H1 (cell line): ENCODE results near the gene SPAG5. TPM values are rescaled to one million over a fixed set of nuclear protein-coding genes. Genes with fewer than 3 reads are reported as not detected.

Experiments used
- CTCF ChIA-PET: fragments of 300-600 bp; sonication (Branson Sonifier 250); formaldehyde crosslinking; loops from one replicate; lab custom pipeline; 2021; ENCODE audit not compliant: partially characterized antibody; lab: Charles Lee
- POLR2A ChIA-PET: fragments of 300-600 bp; sonication (Branson Sonifier 250); formaldehyde crosslinking; loops from one replicate; lab custom pipeline; 2021; ENCODE audit warnings: inconsistent platforms; ENCODE audit not compliant: partially characterized antibody; lab: Charles Lee
- DNase-seq, 2 experiments: peaks; one replicate each; pipeline versions ENCODE4 v3.0.0 to v3.0.0-alpha.2; 2010 to 2022; ENCODE audit warnings: low spot score in 2 of 2, low read depth in 1 of 2, mixed read lengths in 1 of 2
- FAIRE-seq: peaks from 2 replicates; lab custom pipeline; 2011; peaks lifted over from hg19 to GRCh38; lab: Jason Lieb, UNC
- H2AFZ ChIP-seq: 2 replicates; pipeline ENCODE4 v1.8.1; 2012; ENCODE audit warnings: low read length, inconsistent platforms
- H2AK5ac ChIP-seq: 2 replicates; pipeline ENCODE4 v1.6.1; 2013; ENCODE audit warnings: low read depth, low read length
- H2BK120ac ChIP-seq: replicated peaks from 2 replicates; pipeline ENCODE3; 2013; ENCODE audit warnings: low read depth, low read length, inconsistent platforms
- H2BK12ac ChIP-seq: 2 replicates; pipeline ENCODE4 v1.6.1; 2013; ENCODE audit warnings: low read depth, low read length
- H2BK15ac ChIP-seq: 2 replicates; pipeline ENCODE4 v1.6.1; 2013; ENCODE audit warnings: low read length
- H2BK20ac ChIP-seq: 2 replicates; pipeline ENCODE4 v1.6.1; 2013; ENCODE audit warnings: low read length
- H2BK5ac ChIP-seq: 2 replicates; pipeline ENCODE4 v1.6.1; 2013; ENCODE audit warnings: low read depth, low read length
- H3K14ac ChIP-seq: 2 replicates; pipeline ENCODE4 v1.6.1; 2013; ENCODE audit warnings: inconsistent platforms; ENCODE audit not compliant: insufficient read length
- H3K18ac ChIP-seq: 2 replicates; pipeline ENCODE4 v1.6.1; 2013; ENCODE audit warnings: low read length; ENCODE audit errors: extremely low read depth
- H3K23ac ChIP-seq: 2 replicates; pipeline ENCODE4 v1.6.1; 2013; ENCODE audit warnings: inconsistent platforms; ENCODE audit not compliant: insufficient read length
- H3K23me2 ChIP-seq: 2 replicates; pipeline ENCODE4 v1.6.1; 2013; ENCODE audit warnings: low read depth, low read length
- H3K27ac ChIP-seq: 2 replicates; pipeline ENCODE4 v1.6.1; 2011; ENCODE audit warnings: low read depth, low read length, inconsistent platforms
- H3K27me3 ChIP-seq, 4 experiments: replicated peaks in 1 of 4; 1 replicate in 1 of 4; 2 replicates in 3 of 4; pipeline versions ENCODE4 v1.6.1 to v1.8.1; 2011 to 2013; ENCODE audit warnings: low read length in 3 of 4, mild to moderate bottlenecking in 3 of 4, inconsistent platforms in 2 of 4, mixed read lengths in 2 of 4, moderate library complexity in 1 of 4; ENCODE audit not compliant: control insufficient read depth in 3 of 4, insufficient read depth in 3 of 4; ENCODE audit errors: extremely low read depth in 1 of 4
- H3K36me3 ChIP-seq, 4 experiments: 2 replicates each; pipeline versions ENCODE4 v1.6.1 to v1.8.1; 2011 to 2013; ENCODE audit warnings: mild to moderate bottlenecking in 4 of 4, low read length in 3 of 4, moderate library complexity in 2 of 4, control low read depth in 1 of 4, inconsistent platforms in 1 of 4; ENCODE audit not compliant: insufficient read depth in 4 of 4, control insufficient read depth in 2 of 4
- H3K4ac ChIP-seq: replicated peaks from 2 replicates; pipeline ENCODE3; 2013; ENCODE audit warnings: low read length, low read depth, mixed read lengths, inconsistent platforms; ENCODE audit not compliant: insufficient read length
- H3K4me1 ChIP-seq, 4 experiments: replicated peaks in 1 of 4; 1 replicate in 1 of 4; 2 replicates in 3 of 4; pipeline versions ENCODE4 v1.6.1 to v1.8.1; 2011 to 2013; ENCODE audit warnings: low read length in 3 of 4, inconsistent platforms in 2 of 4, mixed read lengths in 1 of 4; ENCODE audit not compliant: insufficient read depth in 4 of 4, control insufficient read depth in 3 of 4
- H3K4me2 ChIP-seq, 2 experiments: 2 replicates each; pipeline versions ENCODE4 v1.6.1 to v1.8.1; 2011 to 2013; ENCODE audit warnings: low read depth in 2 of 2, low read length in 2 of 2, control low read depth in 1 of 2, inconsistent platforms in 1 of 2, mild to moderate bottlenecking in 1 of 2; ENCODE audit not compliant: insufficient read depth in 1 of 2
- H3K4me3 ChIP-seq, 4 experiments: fragments of 200-600, 300-600 bp in 1 of 4; sonication (generic), shearing (Covaris generic), sonication (Bioruptor Twin) in 1 of 4; 2 replicates each; pipeline versions ENCODE4 v1.5.1 to v1.8.1; 2011 to 2016; ENCODE audit warnings: low read length in 4 of 4, low read depth in 3 of 4, control low read depth in 2 of 4, inconsistent platforms in 2 of 4, mild to moderate bottlenecking in 2 of 4, mixed read lengths in 1 of 4, moderate library complexity in 1 of 4; ENCODE audit not compliant: insufficient read depth in 2 of 4; ENCODE audit errors: extremely low read depth in 1 of 4
- H3K56ac ChIP-seq: replicated peaks from 2 replicates; pipeline ENCODE3; 2013; ENCODE audit warnings: low read depth, mild to moderate bottlenecking, mixed read lengths, low read length, inconsistent platforms; ENCODE audit not compliant: insufficient read length
- H3K79me1 ChIP-seq: 2 replicates; pipeline ENCODE4 v1.6.1; 2013; ENCODE audit warnings: low read depth, low read length, control low read depth
- H3K79me2 ChIP-seq, 2 experiments: 2 replicates each; pipeline versions ENCODE4 v1.6.1 to v1.8.1; 2012 to 2013; ENCODE audit warnings: low read length in 2 of 2, mild to moderate bottlenecking in 2 of 2, inconsistent platforms in 1 of 2; ENCODE audit not compliant: insufficient read depth in 2 of 2, control insufficient read depth in 1 of 2
- H3K9ac ChIP-seq, 4 experiments: replicated peaks in 1 of 4; 1 replicate in 1 of 4; 2 replicates in 3 of 4; pipeline versions ENCODE4 v1.6.1 to v1.8.1; 2011 to 2013; ENCODE audit warnings: low read depth in 3 of 4, low read length in 3 of 4, control low read depth in 2 of 4, mild to moderate bottlenecking in 2 of 4, moderate library complexity in 2 of 4, inconsistent platforms in 1 of 4; ENCODE audit errors: extremely low read depth in 1 of 4
- H3K9me3 ChIP-seq, 2 experiments: 2 replicates each; pipeline versions ENCODE4 v1.6.1 to v1.8.1; 2012 to 2013; ENCODE audit warnings: mild to moderate bottlenecking in 2 of 2, moderate library complexity in 2 of 2, control low read depth in 1 of 2, inconsistent platforms in 1 of 2, low read depth in 1 of 2, low read length in 1 of 2, mixed read lengths in 1 of 2; ENCODE audit not compliant: insufficient read depth in 2 of 2
- H4K20me1 ChIP-seq, 2 experiments: replicated peaks in 1 of 2; 2 replicates each; pipeline versions ENCODE3 to v1.8.1; 2011 to 2013; ENCODE audit warnings: inconsistent platforms in 2 of 2, low read length in 2 of 2, mild to moderate bottlenecking in 1 of 2; ENCODE audit not compliant: insufficient read depth in 2 of 2, control insufficient read depth in 1 of 2
- H4K5ac ChIP-seq: 2 replicates; pipeline ENCODE4 v1.6.1; 2013; ENCODE audit warnings: low read length, low read depth, mixed read lengths, inconsistent platforms; ENCODE audit not compliant: insufficient read length
- H4K8ac ChIP-seq: 2 replicates; pipeline ENCODE4 v1.8.0; 2013; ENCODE audit warnings: mild to moderate bottlenecking, moderate library complexity, low read length, inconsistent platforms; ENCODE audit not compliant: insufficient read depth; ENCODE audit errors: extremely low read depth
- H4K91ac ChIP-seq: replicated peaks from 2 replicates; pipeline ENCODE3; 2013; ENCODE audit warnings: low read length, mixed read lengths, inconsistent platforms; ENCODE audit not compliant: insufficient read length
- BCL11A ChIP-seq, 2 experiments: IDR thresholded peaks; one replicate each; pipeline ENCODE4 v1.6.1; 2011; ENCODE audit warnings: low read depth in 2 of 2, low read length in 2 of 2, mild to moderate bottlenecking in 2 of 2
- BRCA1 ChIP-seq: IDR thresholded peaks from 2 replicates; pipeline ENCODE4 v1.6.1; 2012; ENCODE audit warnings: low read depth, low read length, improper control_type of control experiment
- CHD1 ChIP-seq: IDR thresholded peaks from 2 replicates; pipeline ENCODE4 v1.6.1; 2012; ENCODE audit warnings: low read depth, low read length, improper control_type of control experiment
- CREB1 ChIP-seq: IDR thresholded peaks from 2 replicates; pipeline ENCODE4 v1.6.1; 2012; ENCODE audit warnings: inconsistent platforms
- JUND ChIP-seq: IDR thresholded peaks from 2 replicates; pipeline ENCODE4 v1.6.1; 2011; ENCODE audit warnings: mild to moderate bottlenecking, improper control_type of control experiment, low read length
- KDM5A ChIP-seq: fragments of 200-600 bp; IDR thresholded peaks from 2 replicates; pipeline ENCODE4 v1.7.1; 2012; ENCODE audit warnings: mild to moderate bottlenecking, low read length, inconsistent platforms, mixed read lengths
- MAFK ChIP-seq: IDR thresholded peaks from 2 replicates; pipeline ENCODE4 v1.6.1; 2012; ENCODE audit warnings: low read depth, mild to moderate bottlenecking, improper control_type of control experiment, low read length
- NRF1 ChIP-seq: IDR thresholded peaks from 2 replicates; pipeline ENCODE4 v1.6.1; 2011; ENCODE audit warnings: mild to moderate bottlenecking, low read depth, low read length, improper control_type of control experiment
- PHF8 ChIP-seq: fragments of 200-600 bp; sonication (generic); conservative IDR thresholded peaks from 2 replicates; pipeline ENCODE4 v1.7.1; 2012; ENCODE audit warnings: low read depth, mild to moderate bottlenecking, inconsistent platforms, low read length, moderate library complexity
- POLR2AphosphoS5 ChIP-seq: IDR thresholded peaks from 2 replicates; pipeline ENCODE4 v1.6.1; 2011; ENCODE audit warnings: low read depth, low read length
- POU5F1 ChIP-seq: IDR thresholded peaks from 2 replicates; pipeline ENCODE4 v1.6.1; 2011; ENCODE audit warnings: low read depth, mild to moderate bottlenecking, low read length, moderate library complexity
- RNF2 ChIP-seq: fragments of 200-900, 300-1000 bp; sonication (generic); IDR thresholded peaks from 2 replicates; pipeline ENCODE4 v1.7.1; 2016; ENCODE audit warnings: borderline replicate concordance, low read depth, mild to moderate bottlenecking, antibody characterized with exemption, low read length; ENCODE audit not compliant: poor library complexity, severe bottlenecking; ENCODE audit errors: missing control alignments
- SIRT6 ChIP-seq: IDR thresholded peaks from one replicate; pipeline ENCODE4 v1.7.1; 2012; ENCODE audit warnings: low read length, inconsistent platforms
- SUZ12 ChIP-seq: fragments of 200-600 bp; sonication (generic); IDR thresholded peaks from 2 replicates; pipeline ENCODE4 v1.6.1; 2012; ENCODE audit warnings: mild to moderate bottlenecking, inconsistent platforms, low read length, moderate library complexity, mixed read lengths
- TBP ChIP-seq: IDR thresholded peaks from 2 replicates; pipeline ENCODE4 v1.6.1; 2011; ENCODE audit warnings: low read depth, low read length, improper control_type of control experiment
- YY1 ChIP-seq: IDR thresholded peaks from 2 replicates; pipeline ENCODE4 v1.6.1; 2011; ENCODE audit warnings: low read depth, mild to moderate bottlenecking, low read length
- WGBS, 2 experiments: shearing (Covaris generic) in 1 of 2; methylation state at CpG; one replicate each; pipeline versions ENCODE4 v1.1.6 to v1.1.7; 2013 to 2015; ENCODE audit warnings: low lambda C conversion rate in 2 of 2, mixed read lengths in 2 of 2, inconsistent platforms in 1 of 2, low coverage in 1 of 2, missing lambda C conversion rate in 1 of 2; ENCODE audit not compliant: insufficient replicate concordance in 2 of 2, insufficient coverage in 1 of 2, insufficient read length in 1 of 2; ENCODE audit errors: extremely low coverage in 1 of 2, missing lambda C conversion rate in 1 of 2; 5-methylcytosine and 5-hydroxymethylcytosine counted together
- polyA plus RNA-seq, 7 experiments: library from polyadenylated mRNA; depleted of rRNA in 3 of 7; stranded (reverse) in 5 of 7; unstranded in 2 of 7; fragments of >200 nt in 5 of 7; fragments of 200-250 nt in 2 of 7; gene quantifications; 1 replicate in 5 of 7; 2 replicates in 1 of 7; 4 replicates in 1 of 7; pipeline versions ENCODE4 v1.2.1 to v1.2.3, GENCODE V29; 2011 to 2013; ENCODE audit warnings: missing spikeins in 2 of 7, mixed read lengths in 2 of 7
- total RNA-seq: library from RNA; stranded (reverse); fragmentation: NEBNext Ultra II Directional; extraction: Animal tissue kit (Norgen Biotek cat#: 25700); gene quantifications from 2 replicates; pipeline ENCODE4 v1.2.1, GENCODE V29; 2021

Gene SPAG5
- total and polyA plus RNA-seq, 2 of the 8 experiments (the other 6 are each of a cell fraction or from before 2014, with no cell fraction given): 57.1 to 129 TPM

GRCh38 chr17:28530250-28530649, 68.6 kb downstream of the SPAG5 start:
- ChIA-PET POLR2A (no interaction called here), CTCF (interaction anchor here (0.8 to 5.9 kb wide), 2 partner anchors 9 to 19 kb away, joined by 4 to 45 read pairs; no protein-coding TSS in a partner anchor)
- no peak for FAIRE-seq
- Histone ChIP-seq H2BK120ac (no peak overlapping the region), H3K56ac (no peak overlapping the region), H3K79me2 (no peaks in the 10 kb centered on the region), H3K14ac (no peak overlapping the region), H3K18ac (no peak overlapping the region), H4K5ac (no peak overlapping the region), H2BK12ac (no peak overlapping the region), H2AK5ac (no peak overlapping the region), H3K9ac (no peak overlapping the region), H3K4ac (no peak overlapping the region), H2BK15ac (no peak overlapping the region), H3K23me2 (no peaks in the 10 kb centered on the region), H3K4me3 (no peak overlapping the region), H3K9me3 (no peaks in the 10 kb centered on the region), H2AFZ (no peak overlapping the region), H2BK20ac (no peak overlapping the region), H3K36me3 (no peaks in the 10 kb centered on the region), H3K4me1 (peaks cover 0 to 5% (median 0%) of the 10 kb centered on the region in 4 experiments; a peak in 2 of 7 replicates), H3K27ac (no peak overlapping the region), H3K27me3 (no peaks in the 10 kb centered on the region), H3K23ac (no peak overlapping the region), H4K20me1 (no peaks in the 10 kb centered on the region), H2BK5ac (no peak overlapping the region), H3K79me1 (no peaks in the 10 kb centered on the region), H4K8ac (no peak overlapping the region), H4K91ac (no peak overlapping the region), H3K4me2 (no peak overlapping the region)
- 96% methylated on average over 4 of the region's 4 CpGs; no CpG with 5 or more reads in 1 of the 2 experiments for WGBS, 2 experiments
- no peak for DNase-seq
- TF ChIP-seq MAFK (no peak), SIRT6 (no peak), RNF2 (no peak), SUZ12 (no peak), JUND (no peak), CREB1 (no peak), NRF1 (no peak), YY1 (no peak), POLR2AphosphoS5 (no peak), PHF8 (no peak), POU5F1 (no peak), BRCA1 (no peak), CHD1 (no peak), BCL11A (IDR thresholded peaks at IDR 0.05; ENCODE audit: low read depth in 2 of 2, low read length in 2 of 2) (no peak), KDM5A (no peak), TBP (no peak)
